T-helper 2 cell treated with Interferon-gamma antibody and Interleukin-4, amounts not matched to agents 100 ng/mL and 5 ng/mL, for 36 hours (primary cell): ENCODE data around the gene SNX33. TPM values are rescaled to one million over a fixed set of nuclear protein-coding genes. Genes with fewer than 3 reads are reported as not detected.
"Not testable (repeated sequence)": the region's sequence is repeated elsewhere in the genome, so short reads cannot be mapped to it uniquely, and the experiment has no call there.

Source experiments
- intact Hi-C: fragments of 100-400 bp; cut with micrococcal nuclease; formaldehyde crosslinking; loops from one replicate; pipeline ENCODE4 v1.15.1; 2023
- total RNA-seq: library from RNA; stranded (reverse); gene quantifications from 2 replicates; pipeline ENCODE4 v1.2.3, GENCODE V29; 2022

SNX33 gene
- total RNA-seq, 1 donor from 2014 or later = 1.5 TPM

GRCh38 chr15:75699517-75699916, 51.8 kb downstream of the SNX33 start:
- intact Hi-C loops = not testable (repeated sequence)

GRCh38 chr15:75699961-75700874, 52.5 kb downstream of the SNX33 start:
- intact Hi-C loops = not testable (repeated sequence)

DNA sequence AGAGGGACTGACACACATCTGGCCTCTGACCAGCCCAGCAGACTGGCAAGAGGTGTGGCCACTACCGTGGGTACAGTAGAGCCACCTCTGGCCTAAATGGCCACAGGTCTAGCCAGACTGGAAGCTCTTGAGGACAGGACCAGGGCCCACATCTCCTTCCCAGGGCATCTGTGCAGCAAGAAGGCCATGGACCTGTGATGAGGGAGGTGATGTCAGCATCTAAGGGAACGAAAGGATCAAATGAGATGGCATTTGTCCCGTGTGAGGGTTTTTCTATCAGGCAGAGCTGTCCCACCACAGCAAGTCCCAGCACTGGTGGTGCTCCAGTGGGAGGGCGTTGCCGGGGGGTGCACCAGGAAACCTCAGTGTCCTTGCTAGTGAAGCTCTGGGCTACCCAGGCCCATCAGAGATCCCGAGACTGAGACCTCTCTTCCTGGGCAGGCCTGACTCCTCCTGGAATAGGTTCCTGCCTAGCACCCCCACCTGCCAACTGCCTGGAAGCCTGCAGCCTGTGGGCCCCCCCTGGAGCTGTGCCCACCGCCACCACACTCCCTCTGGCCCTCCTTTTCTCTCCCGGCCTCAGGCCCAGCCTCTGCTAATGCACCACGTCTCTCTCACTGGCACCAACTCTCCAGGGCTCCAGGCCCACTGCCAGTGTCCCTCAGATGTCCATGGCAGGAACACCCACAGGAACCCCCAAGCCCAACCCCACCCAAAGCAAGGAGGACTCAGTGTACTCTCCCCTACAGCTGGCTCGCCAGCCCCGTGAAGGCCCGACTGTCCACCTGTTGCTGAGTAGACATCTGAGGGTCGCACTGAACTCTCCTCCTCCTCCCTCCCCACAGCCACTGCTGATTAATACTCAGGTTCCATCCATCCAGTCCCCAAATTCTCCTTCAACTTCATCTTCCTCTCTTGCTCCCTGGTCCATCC, 53.6 kb downstream of the SNX33 start:
- intact Hi-C loops = not testable (repeated sequence)

GRCh38 chr15:75702436-75702835, 54.7 kb downstream of the SNX33 start:
- intact Hi-C loops = no loop called here

- intact Hi-C loops = not testable (repeated sequence)
Observed at GRCh38 chr15:75703440-75704262, 55.9 kb downstream of the SNX33 start.

DNA sequence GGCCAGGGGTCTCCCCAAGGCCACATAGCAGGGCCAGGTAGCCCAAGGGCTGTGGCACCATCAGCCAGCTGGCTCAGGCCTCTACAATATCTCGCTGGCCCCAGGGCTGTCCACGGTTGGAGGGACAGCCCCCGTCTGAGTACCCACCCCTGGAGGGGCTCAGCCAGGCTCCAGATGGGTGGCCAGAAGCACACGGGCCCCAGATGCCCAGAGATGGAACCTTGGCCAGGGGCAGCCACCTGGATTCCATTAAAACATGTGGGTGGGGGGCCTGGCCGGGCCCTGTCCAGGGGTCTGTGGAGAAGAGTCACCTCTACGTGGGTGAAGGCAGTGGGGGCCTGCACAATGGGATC, 56.5 kb downstream of the SNX33 start:
- intact Hi-C loops = no loop called here

GRCh38 chr15:75704618-75705017, 56.9 kb downstream of the SNX33 start:
- intact Hi-C loops = no loop called here

- intact Hi-C loops = not testable (repeated sequence)
Observed at GRCh38 chr15:75705375-75705774, 57.7 kb downstream of the SNX33 start.

DNA sequence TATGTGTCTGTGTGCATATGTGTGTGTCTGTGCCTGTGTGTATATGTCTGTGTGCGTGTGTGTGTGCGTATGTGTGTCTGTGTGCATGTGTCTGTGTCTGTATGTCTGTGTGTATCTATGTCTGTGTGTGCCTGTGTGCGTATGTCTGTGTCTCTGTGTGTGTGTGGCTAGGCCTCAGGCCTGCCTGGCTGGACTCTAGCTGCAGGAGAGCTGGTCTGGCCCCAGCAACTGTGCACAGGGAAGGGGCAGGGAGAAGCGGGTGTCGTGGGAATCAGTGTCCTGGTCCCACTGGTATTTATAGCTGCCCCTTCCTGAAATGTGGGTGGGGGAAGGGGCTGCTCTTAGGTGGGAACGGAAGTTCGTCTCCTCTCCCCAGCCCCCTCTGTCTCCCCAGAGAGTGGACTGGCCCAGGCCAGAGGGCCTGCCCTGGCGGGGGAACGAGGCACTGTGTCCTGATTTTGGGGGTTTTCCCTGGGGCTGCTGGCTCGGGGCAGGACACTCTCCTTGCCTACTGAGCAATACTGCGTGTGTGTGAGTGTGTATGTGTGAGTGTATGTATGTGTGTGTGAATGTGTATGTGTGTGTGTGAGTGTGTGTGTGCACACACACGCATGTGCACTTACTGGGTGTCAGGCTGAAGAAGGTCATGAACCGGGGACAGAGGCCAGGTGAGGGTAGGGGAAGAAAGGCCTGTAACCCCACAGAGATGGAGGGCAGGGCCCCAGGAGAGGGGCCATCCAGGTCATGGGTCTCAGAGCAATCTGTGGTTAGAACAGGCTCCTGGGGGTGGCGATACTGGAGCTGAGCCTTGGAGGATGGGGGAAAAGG, 58.4 kb downstream of the SNX33 start:
- intact Hi-C loops = no loop called here

GRCh38 chr15:75706682-75706954, 58.9 kb downstream of the SNX33 start:
- intact Hi-C loops = no loop called here

DNA sequence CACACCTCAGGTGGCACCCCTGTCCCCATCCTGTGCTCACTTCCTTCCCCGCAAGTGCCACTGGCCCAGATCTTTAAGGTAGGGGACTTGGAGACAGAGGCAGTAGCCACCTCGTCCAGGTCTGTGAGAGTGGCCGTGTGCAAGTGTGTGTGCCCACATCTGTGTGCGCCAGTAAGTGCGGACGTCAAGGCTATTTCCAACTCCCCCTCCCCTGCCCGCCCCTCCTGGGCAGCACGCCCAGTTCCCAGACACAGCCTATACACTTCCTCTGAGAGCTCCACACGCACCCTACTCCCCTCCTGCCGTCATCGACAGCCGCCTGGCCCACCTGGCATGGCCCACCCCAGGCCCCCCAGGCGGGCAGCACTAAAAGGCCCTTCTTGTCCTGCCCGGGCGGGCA, 61.7 kb downstream of the SNX33 start:
- intact Hi-C loops = not testable (repeated sequence)

GRCh38 chr15:75710874-75711273, 63.2 kb downstream of the SNX33 start:
- intact Hi-C loops = not testable (repeated sequence)

DNA sequence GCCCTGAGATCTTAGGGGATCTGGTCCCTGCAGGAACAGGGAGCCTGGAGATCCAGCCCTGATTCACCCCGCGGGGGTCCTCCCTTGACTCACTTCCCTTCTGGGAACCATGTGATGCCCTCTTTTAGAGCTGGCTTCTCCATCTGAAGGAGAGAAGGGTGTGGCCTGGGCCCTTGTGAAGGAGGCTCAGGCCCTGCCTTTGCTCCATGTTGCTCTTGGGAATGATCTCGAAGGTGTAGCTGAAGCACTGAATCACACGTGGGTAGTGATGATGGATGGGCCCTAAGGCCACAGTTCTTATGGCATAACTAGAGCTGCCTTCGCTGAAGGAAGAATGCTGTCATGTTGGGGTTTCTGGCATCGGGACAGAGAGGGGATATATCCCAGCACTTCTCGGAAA, 63.8 kb downstream of the SNX33 start:
- intact Hi-C loops = not testable (repeated sequence)

Other genes starting within 250 kb of the SNX33 start
- gene SIN3A, start 196.2 kb upstream of the SNX33 start, total RNA-seq = 94.7 and 100.0 TPM in 2 replicates
- 40.3 and 41.3 TPM in 2 replicates for gene PTPN9, start 68.6 kb upstream of the SNX33 start, total RNA-seq
- gene SNUPN, start 22.2 kb upstream of the SNX33 start, total RNA-seq = 39.6 and 43.0 TPM in 2 replicates
- gene IMP3, start 7.7 kb upstream of the SNX33 start, total RNA-seq = 84.3 and 89.4 TPM in 2 replicates
- gene CSPG4, start 64.9 kb downstream of the SNX33 start, total RNA-seq = not detected in 2 replicates
- 37.0 and 38.9 TPM in 2 replicates for gene UBE2Q2, start 195.5 kb downstream of the SNX33 start, total RNA-seq